ENCODE data around the gene TMEFF2.

- TF ChIP-seq CTCF (IDR thresholded peaks at IDR 0.05) = no peak
- TF ChIP-seq EZH2 (IDR thresholded peaks at IDR 0.05; ENCODE audit: borderline replicate concordance, insufficient read depth, low read depth, low read length, poor library complexity, severe bottlenecking) = no peak
Measured at GRCh38 chr2:192128655-192129054, 66.1 kb downstream of the TMEFF2 start.

Data from B cell (primary cell).